Thymus (tissue), 11 donors: ENCODE results near the gene YDJC. TPM values are rescaled to one million over a fixed set of nuclear protein-coding genes. Genes with fewer than 3 reads are reported as not detected.
"Not testable (repeated sequence)": the region's sequence is repeated elsewhere in the genome, so short reads cannot be mapped to it uniquely, and the experiment has no call there.

Experiments used
- DNase-seq, 9 donors: peaks; one replicate each; pipeline ENCODE4 v3.0.0-alpha.2; 2013; ENCODE audit warnings: low spot score in 9 of 9, low read depth in 6 of 9, missing footprints in 1 of 9
- H3K27ac ChIP-seq, 2 donors: one replicate each; pipeline ENCODE4 v1.5.1; 2013; ENCODE audit warnings: control low read depth in 1 of 2, low read depth in 1 of 2, low read length in 1 of 2, mild to moderate bottlenecking in 1 of 2, moderate library complexity in 1 of 2
- H3K27me3 ChIP-seq, 2 donors: one replicate each; pipeline ENCODE4 v1.5.1; 2013; ENCODE audit warnings: low read length in 1 of 2; ENCODE audit not compliant: control insufficient read depth in 2 of 2, insufficient read depth in 1 of 2
- H3K36me3 ChIP-seq, 2 donors: one replicate each; pipeline ENCODE4 v1.5.1; 2013; ENCODE audit warnings: low read length in 1 of 2, mild to moderate bottlenecking in 1 of 2, moderate library complexity in 1 of 2; ENCODE audit not compliant: control insufficient read depth in 2 of 2, insufficient read depth in 2 of 2
- H3K4me1 ChIP-seq, 2 donors: one replicate each; pipeline ENCODE4 v1.5.1; 2013; ENCODE audit warnings: low read length in 2 of 2; ENCODE audit not compliant: control insufficient read depth in 2 of 2, insufficient read depth in 2 of 2
- H3K4me3 ChIP-seq, 2 donors: one replicate each; pipeline ENCODE4 v1.5.1; 2013; ENCODE audit warnings: low read length in 2 of 2, control low read depth in 1 of 2, mild to moderate bottlenecking in 1 of 2
- H3K9me3 ChIP-seq, 2 donors: one replicate each; pipeline ENCODE4 v1.5.1; 2013; ENCODE audit warnings: low read length in 1 of 2, mild to moderate bottlenecking in 1 of 2; ENCODE audit not compliant: control insufficient read depth in 2 of 2, insufficient read depth in 1 of 2
- WGBS: extraction: QIAGEN DNeasy Blood & Tissue Kit; methylation state at CpG from one replicate; pipeline ENCODE4 v1.1.7; 2013; 5-methylcytosine and 5-hydroxymethylcytosine counted together
- polyA plus RNA-seq: library from polyadenylated mRNA; stranded (reverse); fragments of 200-250 nt; gene quantifications from one replicate; pipeline ENCODE4 v1.2.3, GENCODE V29; 2013
- total RNA-seq: library from RNA; stranded (reverse); fragments of 120-200 nt; gene quantifications from one replicate; pipeline ENCODE4 v1.2.4, GENCODE V29; 2013
- donor health status: healthy.

YDJC gene
- total and polyA plus RNA-seq, 2 donors = 24.2 to 32.3 TPM

GRCh38 chr22:21582801-21583740 is 46.8 kb downstream of the YDJC start:
- peaks cover 0 to 2% of the 10 kb centered on the region in 2 donors for H3K9me3 ChIP-seq
- no peak overlapping the region for H3K4me3 ChIP-seq
- no peak for DNase-seq
- no peaks in the 10 kb centered on the region for H3K27me3 ChIP-seq
- peaks cover 8 to 13% of the 10 kb centered on the region in 2 donors for H3K36me3 ChIP-seq
- WGBS = 84% methylated on average over 10 of the region's 10 CpGs
- no peak overlapping the region for H3K27ac ChIP-seq
- H3K4me1 ChIP-seq = peaks cover 6 to 12% of the 10 kb centered on the region in 2 donors

- not testable (repeated sequence) for H3K27me3 ChIP-seq, H3K4me1 ChIP-seq, H3K9me3 ChIP-seq, DNase-seq, H3K27ac ChIP-seq, H3K4me3 ChIP-seq, H3K36me3 ChIP-seq
- 97% methylated on average over 10 of the region's 10 CpGs for WGBS
Measured at GRCh38 chr22:21581009-21581713, 48.7 kb downstream of the YDJC start.

DNA sequence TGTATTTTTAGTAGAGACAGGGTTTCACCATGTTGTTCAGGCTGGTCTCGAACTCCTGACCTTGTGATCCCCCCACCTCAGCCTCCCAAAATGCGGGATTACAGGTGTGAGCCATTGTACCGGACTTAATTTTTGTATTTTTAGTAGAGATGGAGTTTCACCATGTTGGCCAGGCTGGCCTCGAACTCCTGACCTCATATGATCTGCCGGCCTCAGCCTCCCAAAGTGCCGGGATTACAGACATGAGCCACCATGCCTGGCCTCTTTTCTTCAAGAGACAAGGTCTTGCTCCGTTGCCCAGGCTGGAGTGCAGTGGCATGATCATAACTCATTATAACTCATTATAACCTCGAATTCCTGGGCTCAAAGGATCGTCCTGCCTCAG is 49.2 kb downstream of the YDJC start:
- not testable (repeated sequence) for H3K9me3 ChIP-seq, DNase-seq, H3K4me1 ChIP-seq, H3K27ac ChIP-seq, H3K27me3 ChIP-seq, H3K36me3 ChIP-seq, H3K4me3 ChIP-seq
- WGBS = 98% methylated on average over 9 of the region's 9 CpGs

DNA sequence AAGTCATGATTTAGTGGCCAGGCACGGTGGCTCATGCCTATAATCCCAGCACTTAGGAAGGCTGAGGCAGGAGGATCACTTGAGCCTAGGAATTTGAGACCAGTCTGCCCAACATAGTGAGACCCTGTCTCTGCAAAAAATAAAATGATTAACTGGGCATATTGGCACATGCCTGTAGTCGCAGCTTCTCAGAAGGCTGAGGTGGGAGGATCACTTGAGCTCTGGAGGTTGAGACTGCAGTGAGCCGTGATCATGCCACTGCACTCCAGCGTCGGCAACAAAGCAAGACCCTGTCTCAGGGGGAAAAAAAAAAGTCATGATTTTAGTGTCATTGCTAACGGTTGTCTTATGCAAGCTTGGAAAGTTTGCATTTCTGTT is 50.4 kb downstream of the YDJC start:
- Histone ChIP-seq H3K36me3 (peaks cover 4 to 7% of the 10 kb centered on the region in 2 donors), H3K27ac (no peak overlapping the region), H3K4me1 (peaks cover 0 to 4% of the 10 kb centered on the region in 2 donors), H3K4me3 (no peak overlapping the region), H3K9me3 (peaks cover 0 to 2% of the 10 kb centered on the region in 2 donors), H3K27me3 (no peaks in the 10 kb centered on the region)
- WGBS = 94% methylated on average over 6 of the region's 6 CpGs
- DNase-seq = no peak

Other genes starting within 250 kb of the YDJC start
- 0.85 TPM for gene RIMBP3B, start 246.3 kb downstream of the YDJC start, total RNA-seq
- 0.68 TPM for gene RIMBP3B, start 246.3 kb downstream of the YDJC start, polyA plus RNA-seq
- 3.2 TPM for gene HIC2, start 212.7 kb downstream of the YDJC start, total RNA-seq
- 2.8 TPM for gene HIC2, start 212.7 kb downstream of the YDJC start, polyA plus RNA-seq
- gene TMEM191C, start 162.6 kb downstream of the YDJC start, total RNA-seq = 1.2 TPM
- gene TMEM191C, start 162.6 kb downstream of the YDJC start, polyA plus RNA-seq = 5.1 TPM
- gene RIMBP3C, start 78.6 kb downstream of the YDJC start, total RNA-seq = 1.3 TPM
- 0.34 TPM for gene RIMBP3C, start 78.6 kb downstream of the YDJC start, polyA plus RNA-seq
- 39.4 TPM for gene UBE2L3, start 62.3 kb downstream of the YDJC start, total RNA-seq
- 50.1 TPM for gene UBE2L3, start 62.3 kb downstream of the YDJC start, polyA plus RNA-seq
- gene CCDC116, start 2.7 kb upstream of the YDJC start, total RNA-seq = 0.09 TPM
- 1.0 TPM for gene CCDC116, start 2.7 kb upstream of the YDJC start, polyA plus RNA-seq
- 21.7 TPM for gene SDF2L1, start 12.3 kb upstream of the YDJC start, total RNA-seq
- gene SDF2L1, start 12.3 kb upstream of the YDJC start, polyA plus RNA-seq = 22.8 TPM
- gene PPIL2, start 36.0 kb upstream of the YDJC start, total RNA-seq = 20.9 TPM
- gene PPIL2, start 36.0 kb upstream of the YDJC start, polyA plus RNA-seq = 48.1 TPM
- gene YPEL1, start 105.8 kb upstream of the YDJC start, total RNA-seq = 9.1 TPM
- gene YPEL1, start 105.8 kb upstream of the YDJC start, polyA plus RNA-seq = 14.2 TPM
- 71.1 TPM for gene MAPK1, start 237.6 kb upstream of the YDJC start, total RNA-seq
- 22.2 TPM for gene MAPK1, start 237.6 kb upstream of the YDJC start, polyA plus RNA-seq